ENCODE data around the gene CCDC141. TPM values are rescaled to one million over a fixed set of nuclear protein-coding genes. Genes with fewer than 3 reads are reported as not detected.

The CCDC141 gene
- total RNA-seq, 1 donor from 2014 or later = 0.20 TPM

DNA sequence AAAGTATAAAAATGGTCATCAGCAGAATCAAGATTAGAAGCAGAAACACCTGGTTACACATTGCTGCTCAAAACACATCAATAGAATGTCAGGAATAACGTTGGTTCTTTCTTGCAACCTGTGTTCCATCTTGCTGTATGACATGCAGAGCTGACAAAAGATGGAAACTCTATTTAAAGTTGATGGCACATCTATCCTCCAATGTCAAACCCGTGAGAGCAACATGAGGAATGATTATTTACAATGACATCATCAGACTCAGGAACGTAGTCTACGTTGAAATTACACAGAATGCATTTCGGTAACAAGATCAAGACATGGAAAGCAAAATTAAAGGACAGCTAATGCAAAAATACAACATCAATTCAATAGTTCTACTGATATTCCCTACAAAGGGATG is 216.6 kb downstream of the CCDC141 start:
- DNase-seq (ENCODE audit: low read depth in 2 of 2) = no peak

DNA sequence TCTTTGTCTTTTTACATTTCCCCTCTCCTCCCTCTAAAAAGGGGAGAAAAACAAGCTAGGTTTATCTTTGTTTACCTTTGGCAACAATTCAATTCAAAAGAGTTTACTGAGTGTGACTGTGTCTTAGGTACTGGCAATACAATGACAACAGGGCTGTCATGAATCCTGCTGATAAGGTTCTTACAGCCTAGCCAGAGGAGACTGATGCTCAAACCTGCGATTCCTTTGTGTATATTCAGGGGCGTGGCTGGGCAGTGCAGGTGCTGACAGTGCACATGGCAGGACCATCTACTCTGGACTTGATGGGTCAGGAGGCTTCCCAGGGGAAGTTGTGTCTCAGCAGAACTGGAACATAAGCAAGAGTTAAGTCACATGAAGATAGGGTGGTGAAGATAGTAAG is 219.5 kb downstream of the CCDC141 start:
- DNase-seq (ENCODE audit: low read depth in 2 of 2) = peak in 1 of 2 donors; percentile 46

DNA sequence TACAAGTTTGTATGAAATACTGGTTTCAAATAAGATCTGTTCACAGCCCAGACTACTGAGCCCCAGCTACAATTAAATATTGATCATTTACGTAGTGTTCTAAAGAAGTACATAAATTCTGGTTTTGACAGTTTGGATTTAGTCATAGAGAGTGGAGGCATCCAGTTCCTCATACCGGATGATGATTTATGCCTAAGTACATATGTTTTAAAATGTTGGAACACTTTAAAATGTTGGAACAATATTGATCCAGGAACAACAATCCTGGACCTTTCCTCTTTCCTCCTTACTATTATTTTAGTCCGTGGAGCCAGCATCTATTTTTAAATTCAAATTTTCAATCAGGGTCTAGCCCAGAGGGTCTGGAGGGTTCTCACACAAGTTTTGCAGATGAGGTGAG is 220.0 kb downstream of the CCDC141 start:
- DNase-seq (ENCODE audit: low read depth in 2 of 2) = peak; percentile 23 to 60

DNA sequence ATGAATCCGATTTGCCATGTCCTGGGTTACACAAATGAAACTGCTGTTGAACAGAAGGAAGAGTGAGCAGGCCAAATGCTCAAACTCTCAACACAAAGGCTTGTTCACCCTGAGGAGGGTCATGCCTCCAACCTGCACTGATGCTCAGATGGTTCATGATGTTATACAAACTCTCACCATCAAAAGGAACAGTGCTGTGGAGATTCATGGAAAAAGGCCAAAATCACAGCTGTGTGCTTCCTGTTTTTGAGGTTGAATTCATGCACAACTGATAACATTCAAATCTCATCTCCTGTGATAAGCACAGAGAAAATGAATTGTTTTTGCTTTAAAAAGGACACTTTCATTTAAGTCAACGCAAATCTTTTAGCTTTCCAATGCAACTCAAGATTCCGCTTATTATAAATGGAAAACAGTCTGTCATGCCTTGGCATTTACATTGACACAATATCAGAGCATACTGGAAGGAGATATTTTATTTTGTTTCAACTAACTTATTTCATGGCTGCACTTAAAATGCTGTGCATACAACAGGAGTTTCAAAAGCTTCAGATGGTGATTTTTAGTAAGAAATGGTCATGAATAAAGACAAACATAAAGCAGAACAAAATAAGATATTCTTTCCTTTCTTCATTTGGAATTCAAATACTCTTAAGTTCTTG is 220.5 kb downstream of the CCDC141 start:
- DNase-seq (ENCODE audit: low read depth in 2 of 2) = peak; percentile 76 to 97

DNA sequence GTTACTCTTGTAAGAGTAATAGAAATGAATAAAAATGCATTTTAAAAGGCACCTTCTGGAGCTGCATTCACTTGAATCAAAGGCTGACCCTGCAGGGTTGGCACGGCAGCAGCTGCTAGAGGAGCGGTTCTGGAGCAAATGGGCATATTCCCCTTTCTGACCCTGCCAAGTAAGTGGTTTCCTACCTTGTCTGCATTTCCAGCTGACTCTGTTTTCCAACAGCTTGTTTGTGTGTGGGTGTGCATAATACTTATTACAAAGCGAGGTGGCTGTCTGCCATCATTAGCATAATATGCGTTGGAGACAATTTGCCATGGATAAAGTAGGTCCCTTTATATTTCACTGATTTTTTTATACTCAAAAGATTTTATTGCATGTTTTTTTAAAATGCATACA is 221.5 kb downstream of the CCDC141 start:
- DNase-seq (ENCODE audit: low read depth in 2 of 2) = peak in 1 of 2 donors; percentile 51

DNA sequence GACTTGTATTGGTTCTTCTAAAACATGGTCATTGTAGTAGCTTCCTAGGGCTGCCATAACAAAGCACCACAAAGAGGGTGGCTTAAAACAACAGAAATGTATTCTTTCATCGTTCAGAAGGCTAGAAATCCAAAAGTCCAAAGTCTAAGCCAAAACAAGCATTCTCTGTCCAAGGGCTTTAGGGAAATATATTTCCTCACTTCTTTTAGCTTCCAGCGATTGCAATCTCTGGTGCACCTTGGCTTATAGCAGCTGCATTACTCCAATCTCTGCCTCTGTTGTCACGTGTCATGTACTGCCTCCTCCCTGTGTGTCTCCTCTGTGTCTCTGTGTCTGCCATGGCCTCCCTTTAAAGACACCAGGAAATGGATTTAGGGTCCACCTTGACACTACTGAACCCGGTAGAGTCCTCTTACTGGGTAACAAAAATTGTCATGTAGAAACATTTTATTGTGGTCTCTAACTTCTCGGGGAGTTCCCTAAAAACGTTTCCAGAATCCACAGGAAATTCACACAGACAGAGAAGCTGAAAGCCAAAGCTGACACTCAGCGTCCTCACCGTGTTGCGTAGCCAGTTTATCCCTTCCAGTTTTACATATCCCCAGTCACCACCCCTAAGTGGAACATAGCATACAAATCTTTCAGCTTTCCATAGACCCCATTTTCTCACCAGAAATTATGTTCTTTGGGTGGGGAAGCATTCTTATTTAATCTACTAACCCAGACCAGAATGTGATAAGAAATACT is 222.0 kb downstream of the CCDC141 start:
- peak in 1 of 2 donors; percentile 75 for DNase-seq (ENCODE audit: low read depth in 2 of 2)

DNA sequence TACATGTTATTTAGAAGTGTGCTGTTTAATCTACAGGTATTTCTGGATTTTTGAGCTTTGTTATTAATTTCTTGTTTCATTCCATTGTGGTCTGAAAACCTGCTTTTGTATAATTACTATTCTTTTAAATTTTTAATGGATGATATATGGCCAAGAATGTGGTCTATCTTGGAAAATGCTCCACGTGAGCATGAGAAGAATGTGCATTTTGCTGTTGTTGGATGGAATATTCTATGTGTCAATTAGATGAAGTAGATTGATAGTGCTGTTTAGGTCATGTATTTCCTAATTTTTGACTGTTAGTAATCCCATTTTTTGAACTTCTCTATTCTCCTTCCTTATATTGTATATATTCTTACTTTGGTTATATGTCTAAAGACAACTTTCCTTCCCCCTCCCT is 222.8 kb downstream of the CCDC141 start:
- peak in 1 of 2 donors; percentile 62 for DNase-seq (ENCODE audit: low read depth in 2 of 2)

DNA sequence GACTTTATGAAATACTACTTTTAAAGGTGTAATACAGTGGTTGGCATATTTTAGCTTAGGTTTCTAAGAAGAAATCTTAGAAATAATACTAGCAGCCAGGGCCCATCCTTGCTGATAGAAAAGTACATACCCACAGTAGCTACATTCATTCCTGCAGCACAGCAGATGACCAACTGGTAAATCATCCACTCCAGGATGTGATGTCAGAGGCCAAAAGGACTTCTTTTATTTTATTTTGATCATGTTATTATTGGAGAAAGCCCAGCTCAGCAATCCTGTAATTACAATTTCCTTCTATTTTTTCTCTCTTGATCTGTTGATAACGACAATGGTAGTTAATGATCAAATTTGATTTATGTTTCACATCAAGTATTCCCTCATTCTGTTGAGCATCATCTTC is 224.8 kb downstream of the CCDC141 start:
- peak; percentile 81 to 88 for DNase-seq (ENCODE audit: low read depth in 2 of 2)

DNA sequence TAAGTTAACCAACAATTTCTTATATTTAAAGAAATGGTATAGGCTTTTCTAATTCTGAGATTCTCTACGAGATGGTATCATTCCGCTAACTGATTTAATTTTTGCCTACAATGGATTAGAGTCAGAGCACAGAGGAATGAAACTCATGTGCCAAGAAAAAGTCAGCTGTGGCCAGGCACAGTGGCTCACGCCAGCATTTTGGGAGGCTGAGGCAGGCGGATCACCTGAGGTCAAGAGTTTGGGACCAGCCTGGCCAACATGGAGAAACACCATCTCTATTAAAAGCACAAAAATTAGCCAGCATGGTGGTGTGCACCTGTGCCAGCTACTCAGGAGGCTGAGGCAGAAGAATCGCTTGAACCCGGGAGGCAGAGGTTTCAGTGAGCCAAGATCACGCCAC is 225.8 kb downstream of the CCDC141 start:
- DNase-seq (ENCODE audit: low read depth in 2 of 2) = no peak

DNA sequence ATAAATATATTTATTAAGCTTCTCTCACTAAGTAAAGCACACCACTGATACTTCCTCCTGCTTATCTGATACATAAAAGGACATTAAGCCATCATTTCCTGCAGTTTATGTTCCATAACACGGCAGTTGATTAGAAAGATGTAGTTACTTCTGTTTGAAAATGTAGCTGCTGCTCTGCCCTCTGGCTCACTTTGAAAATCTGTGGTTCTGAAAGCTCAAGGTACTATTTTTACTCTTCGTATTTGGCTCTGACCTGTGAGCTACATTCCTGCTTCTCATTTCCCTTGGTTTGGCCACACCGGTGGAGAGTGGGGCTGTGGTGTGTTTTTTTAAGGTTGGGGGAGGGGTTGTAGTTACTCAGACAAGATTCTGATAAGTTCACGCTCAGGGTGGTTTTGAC is 229.9 kb downstream of the CCDC141 start:
- DNase-seq (ENCODE audit: low read depth in 2 of 2) = peak; percentile 26 to 73

DNA sequence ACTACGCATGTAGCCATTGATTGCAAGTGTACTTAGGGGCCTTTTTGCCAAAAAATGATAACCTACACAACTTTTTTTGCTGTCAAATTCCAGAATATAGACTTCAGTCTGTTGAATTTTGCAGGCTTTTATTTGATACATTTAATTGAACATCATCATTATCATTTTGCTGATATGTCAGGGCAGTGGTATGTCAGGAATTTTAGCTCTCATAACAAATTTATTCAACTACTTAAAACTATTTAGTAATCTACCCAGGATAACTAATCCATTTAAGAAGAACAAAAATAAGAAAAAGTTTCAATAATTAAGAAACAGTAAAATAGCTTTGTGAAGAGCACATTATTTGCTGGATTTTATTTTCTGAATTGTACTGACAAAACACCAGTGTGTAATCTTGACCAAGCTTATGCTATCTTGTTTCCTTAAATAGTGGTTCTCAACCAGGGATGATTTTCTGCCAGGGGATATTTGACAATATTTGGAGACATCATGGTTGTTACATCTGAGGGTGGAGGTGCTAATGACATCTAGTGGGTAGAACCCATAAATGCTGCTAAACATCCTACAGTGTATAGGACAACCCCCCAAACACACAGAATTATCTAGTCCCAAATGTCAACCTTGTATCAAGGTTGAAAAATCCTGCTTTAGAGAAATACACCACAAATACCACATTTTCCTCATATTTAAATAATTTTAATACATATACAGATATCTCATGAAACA is 230.6 kb downstream of the CCDC141 start:
- DNase-seq (ENCODE audit: low read depth in 2 of 2) = peak in 1 of 2 donors; percentile 30

DNA sequence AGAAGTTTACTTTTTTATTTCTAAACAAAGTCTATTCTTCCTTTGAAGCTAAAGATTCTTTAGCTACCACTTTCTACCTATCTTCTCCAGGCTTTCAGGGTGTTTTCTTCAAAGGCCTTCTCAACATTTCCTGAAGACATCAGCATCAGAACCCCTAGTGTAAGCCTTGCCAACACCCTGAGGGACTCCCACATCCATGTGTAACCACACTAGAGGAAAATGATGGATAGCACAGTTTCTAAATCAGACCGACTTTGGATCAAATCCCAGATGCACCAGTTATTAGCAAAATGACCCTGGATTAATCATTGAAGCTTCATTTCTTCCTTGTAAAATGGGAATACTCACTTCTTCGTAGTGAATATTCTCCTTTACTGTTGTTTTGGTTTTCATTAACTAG is 238.0 kb downstream of the CCDC141 start:
- no peak for DNase-seq (ENCODE audit: low read depth in 2 of 2)

DNA sequence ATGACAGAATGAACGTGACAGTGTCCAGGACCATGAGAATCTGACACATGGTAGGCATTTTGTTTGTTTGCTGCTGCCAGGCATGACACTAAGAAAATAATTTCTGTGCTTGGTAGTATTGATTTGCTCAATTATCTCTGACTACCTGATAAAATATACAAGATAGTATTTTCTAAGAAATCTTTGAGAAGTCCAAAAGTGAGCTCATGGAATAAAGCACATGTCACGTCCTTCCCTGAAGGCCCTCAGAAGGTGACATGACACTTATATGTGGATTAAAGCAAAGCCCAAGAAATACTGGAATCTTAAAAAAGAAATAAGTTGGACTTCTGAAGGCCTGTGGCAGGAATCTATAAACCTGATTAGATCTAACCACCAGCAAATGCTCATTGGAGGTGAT is 238.9 kb downstream of the CCDC141 start:
- no peak for DNase-seq (ENCODE audit: low read depth in 2 of 2)

DNA sequence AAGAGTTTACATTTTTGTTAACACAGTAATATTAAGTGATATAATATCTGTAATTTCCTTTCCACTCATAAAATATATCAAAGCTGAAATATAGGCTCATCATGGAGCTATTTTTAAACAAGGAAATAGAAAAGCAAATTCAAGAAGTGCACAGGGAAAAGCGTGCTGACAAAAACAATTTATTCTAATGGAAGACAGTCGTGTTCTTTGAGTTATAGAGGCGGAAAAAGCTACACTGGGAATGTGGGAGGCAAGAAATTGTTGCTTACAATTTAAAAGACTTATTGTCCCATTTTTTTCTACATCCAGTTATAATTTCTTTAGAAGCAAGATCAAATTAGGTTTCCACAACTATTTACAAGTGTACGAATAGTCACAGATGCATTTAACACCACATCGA is 239.5 kb downstream of the CCDC141 start:
- DNase-seq (ENCODE audit: low read depth in 2 of 2) = no peak

DNA sequence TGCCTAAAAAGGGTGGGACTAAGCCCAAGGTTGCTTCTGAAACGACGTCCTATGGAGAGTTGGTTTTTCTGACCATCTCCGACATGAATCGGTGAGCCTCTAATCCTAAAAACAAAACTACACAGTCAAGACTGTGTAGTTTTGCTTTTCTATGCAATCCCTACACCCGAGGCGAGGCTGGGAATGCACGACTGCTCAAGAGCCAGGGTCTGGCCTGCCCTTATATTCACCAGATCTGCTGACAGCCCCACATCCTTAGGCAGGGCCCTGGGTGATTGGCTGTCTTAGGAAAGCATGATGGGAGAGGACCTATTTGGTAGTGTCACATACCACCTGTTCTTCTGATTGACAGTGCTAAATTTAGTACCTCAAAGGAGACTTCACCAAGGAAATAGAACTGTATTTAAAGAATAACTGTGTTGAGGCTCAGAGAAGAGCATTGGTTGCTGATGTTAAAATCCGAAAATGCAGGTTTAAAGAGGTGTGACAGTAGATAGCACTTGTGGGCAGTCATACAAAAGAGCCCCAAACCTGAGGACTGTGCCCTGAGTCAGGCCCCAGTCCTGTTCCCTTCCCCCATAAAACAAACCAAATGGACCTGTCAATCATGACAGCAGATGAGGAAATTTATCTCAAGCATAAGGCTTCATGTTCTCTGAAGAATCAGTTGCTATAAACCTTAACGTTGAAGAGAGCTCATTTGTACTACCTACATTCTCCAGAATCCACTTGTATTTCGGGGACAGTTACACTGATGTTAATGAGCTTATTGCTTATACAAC is 242.5 kb downstream of the CCDC141 start, which contains the start of gene TTN:
Gene TTN (minus strand): TSS at position 197 of the 782 bp plus-strand sequence. CDS start 2,781 bp downstream, outside the sequence.
- no peak for DNase-seq (ENCODE audit: low read depth in 2 of 2)

DNA sequence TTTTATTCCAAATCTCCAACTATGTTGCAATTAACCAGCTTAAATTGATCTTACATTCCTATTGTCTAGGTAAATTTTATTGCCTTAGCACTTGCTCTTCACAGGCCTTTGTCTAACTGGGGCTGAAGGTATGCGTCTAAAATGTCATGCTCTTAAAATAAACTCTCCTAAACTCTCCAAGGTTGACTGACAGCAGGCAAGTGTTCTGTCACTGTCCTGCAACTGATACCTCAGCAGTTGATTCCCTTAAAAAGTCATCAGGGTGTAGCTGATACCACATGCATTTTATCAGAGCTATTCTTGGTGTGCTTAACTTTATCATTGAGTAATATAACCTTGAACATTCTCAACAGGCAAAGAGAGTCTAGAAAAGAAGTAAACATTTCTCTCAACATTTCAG is 243.4 kb downstream of the CCDC141 start:
- no peak for DNase-seq (ENCODE audit: low read depth in 2 of 2)

DNA sequence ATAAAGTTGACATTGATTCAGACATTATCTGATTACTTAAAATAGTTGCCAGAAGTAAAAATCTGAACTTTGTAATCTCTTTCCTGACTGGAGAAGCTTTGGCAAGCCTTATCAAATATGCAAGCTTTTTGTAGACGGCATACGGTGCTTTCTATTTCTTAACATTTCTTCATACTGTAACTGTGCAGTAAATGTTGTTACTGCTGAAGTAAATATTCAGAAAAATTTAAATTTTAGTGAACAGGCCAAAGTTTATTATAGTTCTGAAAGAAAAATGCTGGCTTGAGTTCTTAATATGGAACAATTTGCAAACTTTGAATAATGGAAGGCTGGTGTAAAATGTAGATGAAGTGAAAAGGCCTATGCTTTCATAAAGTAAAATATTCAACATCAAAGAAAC is 244.5 kb downstream of the CCDC141 start:
- DNase-seq (ENCODE audit: low read depth in 2 of 2) = no peak

DNA sequence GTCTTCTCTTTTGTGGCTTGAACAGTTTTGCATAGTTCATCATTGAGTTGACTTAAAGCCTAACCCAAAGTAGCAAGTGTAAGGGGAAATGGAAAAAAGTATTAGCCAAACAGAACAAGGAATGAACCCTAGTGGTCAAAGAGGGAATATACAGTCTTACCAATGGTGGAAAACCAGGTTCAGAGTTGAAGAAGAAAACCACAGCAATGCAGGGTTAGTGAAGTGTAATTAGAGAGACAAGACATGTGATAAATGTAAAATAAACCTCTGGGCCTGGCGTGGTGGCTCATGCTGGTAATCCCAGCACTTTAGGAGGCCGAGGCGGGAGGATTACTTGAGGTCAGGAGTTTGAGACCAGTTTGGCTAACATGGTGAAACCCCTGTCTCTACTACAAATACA is 245.1 kb downstream of the CCDC141 start:
- peak in 1 of 2 donors; percentile 11 for DNase-seq (ENCODE audit: low read depth in 2 of 2)

DNA sequence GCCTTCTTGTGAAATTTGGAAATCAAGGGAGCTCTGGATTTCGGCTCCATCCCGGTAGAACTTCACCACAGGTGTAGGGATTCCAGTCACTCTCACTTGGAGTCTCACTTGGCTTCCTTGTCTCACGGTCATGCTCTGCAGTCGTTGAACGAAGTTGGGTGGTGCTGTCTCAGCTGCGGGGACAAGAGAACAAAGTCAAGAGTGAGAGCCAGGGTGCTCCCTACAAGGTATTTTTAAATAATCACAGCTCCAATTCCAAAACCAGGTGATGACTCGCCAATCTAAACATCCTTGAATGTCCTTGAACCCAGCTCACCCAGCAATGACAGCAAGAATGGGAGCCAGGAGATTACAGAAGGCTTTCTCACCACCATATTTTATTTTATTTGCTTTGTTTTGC is 249.4 kb downstream of the CCDC141 start:
- DNase-seq (ENCODE audit: low read depth in 2 of 2) = no peak

DNA sequence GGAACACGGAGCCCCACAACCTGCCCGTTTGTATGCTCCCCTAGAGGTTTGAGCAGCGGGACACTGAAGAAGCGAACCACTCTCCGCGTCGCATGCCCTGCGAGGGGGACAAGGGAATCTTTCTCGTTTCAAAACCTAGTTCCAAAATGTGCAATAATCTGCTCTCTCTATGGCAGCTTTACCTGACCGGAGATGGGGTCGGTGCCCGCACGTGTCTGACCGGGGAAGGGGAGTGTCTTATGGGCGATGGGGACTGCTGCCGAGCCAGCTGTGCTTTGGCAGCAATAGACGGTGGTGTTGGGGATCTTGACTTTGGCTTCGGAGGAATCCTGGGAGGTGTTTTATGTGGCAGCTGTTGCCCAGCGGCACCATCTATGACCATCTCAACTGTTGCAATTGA is 250.6 kb downstream of the CCDC141 start:
- DNase-seq (ENCODE audit: low read depth in 2 of 2) = no peak

DNA sequence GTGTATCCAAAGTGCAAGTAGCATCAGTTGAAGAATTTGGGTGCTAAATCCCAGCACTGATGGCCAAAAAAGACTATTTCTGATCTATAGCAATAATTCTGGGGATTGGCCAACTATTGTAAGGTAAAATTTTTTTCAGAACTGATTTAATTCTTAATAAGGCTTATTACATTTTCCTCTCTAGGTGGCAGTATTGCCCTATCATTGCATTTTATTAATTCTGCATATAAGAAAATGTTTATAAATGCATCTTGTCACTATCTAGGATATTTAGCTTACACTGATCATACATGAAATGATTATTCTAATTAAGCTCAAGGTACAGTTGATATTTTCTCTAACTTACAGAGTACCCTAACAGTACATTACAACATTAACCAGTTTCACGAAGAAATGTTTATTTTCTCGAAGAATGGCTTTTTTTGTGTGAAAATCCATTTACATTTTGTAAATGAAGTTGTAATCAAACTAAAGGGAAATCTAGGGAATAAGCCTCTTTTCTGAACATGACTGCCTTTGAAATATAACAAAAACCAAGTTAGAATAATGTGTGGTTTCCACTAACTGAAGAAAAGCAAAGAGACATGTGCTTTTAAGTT is 253.8 kb downstream of the CCDC141 start:
- peak; percentile 61 to 83 for DNase-seq (ENCODE audit: low read depth in 2 of 2)

Measured in lung microvascular endothelial cell (primary cell).